HuH-7 (cell line): ENCODE results near the gene SERTAD1.
"Not testable (repeated sequence)": the region's sequence is repeated elsewhere in the genome, so short reads cannot be mapped to it uniquely, and the experiment has no call there.

Experiments used
- DNase-seq: peaks from one replicate; pipeline ENCODE4 v3.0.0; 2011; ENCODE audit warnings: low spot score

SERTAD1 gene

GRCh38 chr19:40425450-40426287 is at the start of gene SERTAD1:
Gene SERTAD1 (minus strand): TSS chr19:40425992. CDS start chr19:40423546, 2,446 bp downstream.
- DNase-seq, result peak; percentile 97

- DNase-seq, result no peak
Measured at GRCh38 chr19:40474737-40475136, 48.9 kb upstream of the SERTAD1 start.

- DNase-seq, result no peak
Measured at GRCh38 chr19:40472516-40472915, 46.7 kb upstream of the SERTAD1 start.

GRCh38 chr19:40471111-40471510 is 45.3 kb upstream of the SERTAD1 start:
- DNase-seq, result no peak

GRCh38 chr19:40469011-40469410 is 43.2 kb upstream of the SERTAD1 start:
- DNase-seq, result no peak

- DNase-seq, result no peak
Measured at GRCh38 chr19:40466985-40467734, 41.4 kb upstream of the SERTAD1 start, which contains the start of gene SPTBN4. Gene SPTBN4 (plus strand): TSS chr19:40467001. CDS start chr19:40472622, 5,621 bp downstream.

- no peak for DNase-seq
Measured at GRCh38 chr19:40466219-40466984, 40.6 kb upstream of the SERTAD1 start.

GRCh38 chr19:40465557-40466218 is 39.9 kb upstream of the SERTAD1 start, which contains the start of gene BLVRB:
Gene BLVRB (minus strand): TSS chr19:40465745. CDS start chr19:40465688, 57 bp downstream.
- peak; percentile 97 for DNase-seq

- DNase-seq, result no peak
Measured at GRCh38 chr19:40465025-40465556, 39.3 kb upstream of the SERTAD1 start.

- peak; percentile 85 for DNase-seq
Measured at GRCh38 chr19:40464059-40465024, 38.5 kb upstream of the SERTAD1 start.

- not testable (repeated sequence) for DNase-seq
Measured at GRCh38 chr19:40463587-40464037, 37.8 kb upstream of the SERTAD1 start.

GRCh38 chr19:40461669-40462221 is 36.0 kb upstream of the SERTAD1 start:
- no peak for DNase-seq

GRCh38 chr19:40460185-40460584 is 34.4 kb upstream of the SERTAD1 start:
- no peak for DNase-seq

GRCh38 chr19:40458597-40458974 is 32.8 kb upstream of the SERTAD1 start:
- DNase-seq, result no peak

- DNase-seq, result no peak
Measured at GRCh38 chr19:40457953-40458596, 32.3 kb upstream of the SERTAD1 start.

- DNase-seq, result no peak
Measured at GRCh38 chr19:40457048-40457447, 31.3 kb upstream of the SERTAD1 start.

- not testable (repeated sequence) for DNase-seq
Measured at GRCh38 chr19:40453943-40454342, 28.2 kb upstream of the SERTAD1 start.

GRCh38 chr19:40453151-40453735 is 27.5 kb upstream of the SERTAD1 start:
- DNase-seq, result no peak

GRCh38 chr19:40452016-40452415 is 26.2 kb upstream of the SERTAD1 start:
- DNase-seq, result no peak
